ENCODE results near the gene KLK2.
"Not testable (repeated sequence)": the region's sequence is repeated elsewhere in the genome, so short reads cannot be mapped to it uniquely, and the experiment has no call there.

KLK2 gene

GRCh38 chr19:50890422-50891252 lies 17.4 kb downstream of the KLK2 start:
- no peak overlapping the region for H3K27ac ChIP-seq
- H3K27me3 ChIP-seq (ENCODE audit: insufficient read depth, low read depth, severe bottlenecking): peaks cover 82% of the 10 kb centered on the region
- no peak overlapping the region for H3K4me3 ChIP-seq (ENCODE audit: low read depth, low read length)
- peaks cover 9% of the 10 kb centered on the region for H3K9me3 ChIP-seq (ENCODE audit: severe bottlenecking)
- no peak for TF ChIP-seq CTCF (IDR thresholded peaks at IDR 0.05; ENCODE audit: low read depth, low read length)
- no peak for DNase-seq
- H3K36me3 ChIP-seq: no peaks in the 10 kb centered on the region

GRCh38 chr19:50891253-50891625 lies 18.0 kb downstream of the KLK2 start:
- Histone ChIP-seq H3K4me3 (ENCODE audit: low read depth, low read length) (no peak overlapping the region), H3K9me3 (ENCODE audit: severe bottlenecking) (peaks cover 9% of the 10 kb centered on the region), H3K36me3 (no peaks in the 10 kb centered on the region), H3K27ac (no peak overlapping the region), H3K27me3 (ENCODE audit: insufficient read depth, low read depth, severe bottlenecking) (peaks cover 76% of the 10 kb centered on the region)
- DNase-seq: no peak
- no peak for TF ChIP-seq CTCF (IDR thresholded peaks at IDR 0.05; ENCODE audit: low read depth, low read length)

GRCh38 chr19:50893047-50893736 lies 20.0 kb downstream of the KLK2 start:
- Histone ChIP-seq H3K4me3 (ENCODE audit: low read depth, low read length) (no peak overlapping the region), H3K27ac (no peak overlapping the region), H3K36me3 (no peaks in the 10 kb centered on the region), H3K9me3 (ENCODE audit: severe bottlenecking) (peaks cover 12% of the 10 kb centered on the region), H3K27me3 (ENCODE audit: insufficient read depth, low read depth, severe bottlenecking) (peaks cover 79% of the 10 kb centered on the region)
- peak; percentile 22 for DNase-seq
- peak; percentile 12; the same call in 1 of the 2 replicates for TF ChIP-seq CTCF (IDR thresholded peaks at IDR 0.05; ENCODE audit: low read depth, low read length)

- no peak overlapping the region for H3K4me3 ChIP-seq (ENCODE audit: low read depth, low read length)
- no peaks in the 10 kb centered on the region for H3K36me3 ChIP-seq
- no peak overlapping the region for H3K27ac ChIP-seq
- DNase-seq: no peak
- H3K27me3 ChIP-seq (ENCODE audit: insufficient read depth, low read depth, severe bottlenecking): peaks cover 78% of the 10 kb centered on the region
- peaks cover 12% of the 10 kb centered on the region for H3K9me3 ChIP-seq (ENCODE audit: severe bottlenecking)
- TF ChIP-seq CTCF (IDR thresholded peaks at IDR 0.05; ENCODE audit: low read depth, low read length): no peak
Measured at GRCh38 chr19:50894478-50895356, 21.5 kb downstream of the KLK2 start.

GRCh38 chr19:50896089-50896590 lies 22.9 kb downstream of the KLK2 start:
- DNase-seq; H3K27ac ChIP-seq; H3K4me3 ChIP-seq (ENCODE audit: low read depth, low read length); H3K36me3 ChIP-seq: not testable (repeated sequence)
- Histone ChIP-seq H3K9me3 (ENCODE audit: severe bottlenecking) (peaks cover 12% of the 10 kb centered on the region), H3K27me3 (ENCODE audit: insufficient read depth, low read depth, severe bottlenecking) (peaks cover 71% of the 10 kb centered on the region)

All from WERI-Rb-1 (cell line).